Natural killer cell treated with Interleukin-12 subunit alpha and Interleukin-12 subunit beta and Interleukin-15 and Interleukin-18, amount 100 ng/mL, for 72 hours (primary cell): Measurements from ENCODE around the gene ISYNA1. TPM values are rescaled to one million over a fixed set of nuclear protein-coding genes. Genes with fewer than 3 reads are reported as not detected.

Source experiments
- ATAC-seq, 2 donors: fragments of 150-1000 bp; cut with Tn5 transposase in 1 of 2; sonication (Bioruptor Pico), chemical (Tn5 transposase) in 1 of 2; 2 replicates each; pipeline ENCODE4 v1.10.0; 2021
- DNase-seq: peaks from one replicate; pipeline ENCODE4 v3.0.0; 2022; ENCODE audit warnings: low spot score
- H3K27ac Mint-ChIP-seq, 2 donors: 1 replicate in 1 of 2; 2 replicates in 1 of 2; pipeline ENCODE4 v1.8.0; 2022; ENCODE audit warnings: mixed read lengths in 2 of 2, mild to moderate bottlenecking in 1 of 2, moderate library complexity in 1 of 2
- H3K27me3 Mint-ChIP-seq, 2 donors: 1 replicate in 1 of 2; 2 replicates in 1 of 2; pipeline ENCODE4 v1.8.0; 2022; ENCODE audit warnings: mixed read lengths in 2 of 2
- H3K36me3 Mint-ChIP-seq: one replicate; pipeline ENCODE4 v1.8.0; 2022; ENCODE audit warnings: mixed read lengths
- H3K4me1 Mint-ChIP-seq, 2 donors: 1 replicate in 1 of 2; 2 replicates in 1 of 2; pipeline ENCODE4 v1.8.0; 2022; ENCODE audit warnings: low read depth in 2 of 2, mixed read lengths in 2 of 2, mild to moderate bottlenecking in 1 of 2
- H3K4me3 Mint-ChIP-seq: one replicate; pipeline ENCODE4 v1.8.0; 2022; ENCODE audit warnings: mixed read lengths
- H3K9me3 Mint-ChIP-seq: 2 replicates; pipeline ENCODE4 v1.8.0; 2022; ENCODE audit warnings: mixed read lengths
- total RNA-seq, 2 donors: library from RNA; stranded (reverse); gene quantifications; one replicate each; pipeline ENCODE4 v1.2.3, GENCODE V29; 2022

The ISYNA1 gene
- total RNA-seq, 2 donors from 2014 or later: 19.0 to 25.6 TPM

- Mint-ChIP-seq H3K27ac (peak overlapping the region in 1 of 2 donors; percentile 66), H3K27me3 (peaks cover 0 to 2% of the 10 kb centered on the region in 2 donors), H3K36me3 (no peaks in the 10 kb centered on the region), H3K9me3 (no peaks in the 10 kb centered on the region), H3K4me3 (peak overlapping the region; percentile 47), H3K4me1 (peaks cover 6 to 13% of the 10 kb centered on the region in 2 donors)
- no peak for ATAC-seq
- DNase-seq: no peak
Measured at GRCh38 chr19:18388960-18389725, 48.8 kb downstream of the ISYNA1 start.

GRCh38 chr19:18388100-18388959 is 49.6 kb downstream of the ISYNA1 start:
- Mint-ChIP-seq H3K9me3 (no peaks in the 10 kb centered on the region), H3K27ac (no peak overlapping the region), H3K36me3 (no peaks in the 10 kb centered on the region), H3K4me1 (peaks cover 6 to 13% of the 10 kb centered on the region in 2 donors), H3K4me3 (peak overlapping the region; percentile 54), H3K27me3 (peaks cover 0 to 2% of the 10 kb centered on the region in 2 donors)
- peak; percentile 94 to 97 for ATAC-seq
- peak; percentile 88 for DNase-seq

GRCh38 chr19:18386543-18387271 is 51.2 kb downstream of the ISYNA1 start:
- Mint-ChIP-seq H3K27ac (no peak overlapping the region), H3K4me1 (peaks cover 6 to 13% of the 10 kb centered on the region in 2 donors), H3K27me3 (peaks cover 0 to 2% of the 10 kb centered on the region in 2 donors), H3K36me3 (no peaks in the 10 kb centered on the region), H3K9me3 (no peaks in the 10 kb centered on the region), H3K4me3 (no peak overlapping the region)
- DNase-seq (no peak), ATAC-seq (no peak)

GRCh38 chr19:18385675-18386542 is 52.0 kb downstream of the ISYNA1 start, which contains the start of gene GDF15:
TSS of gene GDF15 (plus strand) at chr19:18386158. CDS start at chr19:18386190, 32 bp downstream.
- ATAC-seq (no peak), DNase-seq (peak; percentile 63)
- peaks cover 6 to 13% of the 10 kb centered on the region in 2 donors for H3K4me1 Mint-ChIP-seq
- H3K27me3 Mint-ChIP-seq: peaks cover 0 to 2% of the 10 kb centered on the region in 2 donors
- no peaks in the 10 kb centered on the region for H3K9me3 Mint-ChIP-seq
- no peak within 1 kb of the TSS for H3K27ac Mint-ChIP-seq
- no peak within 1 kb of the TSS for H3K4me3 Mint-ChIP-seq
- no peaks in the 10 kb centered on the region for H3K36me3 Mint-ChIP-seq

- no peak overlapping the region for H3K27ac Mint-ChIP-seq
- no peaks in the 10 kb centered on the region for H3K9me3 Mint-ChIP-seq
- H3K27me3 Mint-ChIP-seq: peaks cover 0 to 2% of the 10 kb centered on the region in 2 donors
- H3K4me3 Mint-ChIP-seq: no peak overlapping the region
- no peak for DNase-seq
- no peaks in the 10 kb centered on the region for H3K36me3 Mint-ChIP-seq
- no peak for ATAC-seq
- H3K4me1 Mint-ChIP-seq: peaks cover 6 to 13% of the 10 kb centered on the region in 2 donors
Measured at GRCh38 chr19:18385359-18385674, 52.6 kb downstream of the ISYNA1 start.

GRCh38 chr19:18384775-18385174 is 53.2 kb downstream of the ISYNA1 start:
- Mint-ChIP-seq H3K36me3 (no peaks in the 10 kb centered on the region), H3K4me3 (no peak overlapping the region), H3K9me3 (no peaks in the 10 kb centered on the region), H3K27ac (no peak overlapping the region), H3K4me1 (peaks cover 9 to 13% of the 10 kb centered on the region in 2 donors), H3K27me3 (peaks cover 0 to 2% of the 10 kb centered on the region in 2 donors)
- DNase-seq: no peak
- no peak for ATAC-seq

Other genes starting within 250 kb of the ISYNA1 start
- 10 to 100 TPM; 17.4 to 34.2 TPM for gene MPV17L2, start 244.9 kb downstream of the ISYNA1 start, total RNA-seq
- 1 to 10 TPM; 3.9 to 5.1 TPM for gene RAB3A, start 234.1 kb downstream of the ISYNA1 start, total RNA-seq
- 1 to 10 TPM in 1 of 2 donors, under 1 TPM in 1; 0.22 to 1.4 TPM for gene PDE4C, start 211.7 kb downstream of the ISYNA1 start, total RNA-seq
- gene IQCN, start 163.7 kb downstream of the ISYNA1 start, total RNA-seq: 1 to 10 TPM; 1.5 to 4.0 TPM
- gene JUND, start 156.5 kb downstream of the ISYNA1 start, total RNA-seq: 100 to 1,000 TPM; 218 to 267 TPM
- gene LSM4, start 115.1 kb downstream of the ISYNA1 start, total RNA-seq: 100 to 1,000 TPM; 153 to 223 TPM
- gene PGPEP1, start 97.5 kb downstream of the ISYNA1 start, total RNA-seq: 10 to 100 TPM; 42.1 to 50.7 TPM
- gene GDF15, start 52.0 kb downstream of the ISYNA1 start, total RNA-seq: under 1 TPM in 1 of 2 donors, not detected in 1; 0.71 TPM
- gene LRRC25, start 40.5 kb downstream of the ISYNA1 start, total RNA-seq: not detected
- 100 to 1,000 TPM; 112 to 271 TPM for gene SSBP4, start 18.7 kb downstream of the ISYNA1 start, total RNA-seq
- gene ELL, start 83.9 kb upstream of the ISYNA1 start, total RNA-seq: 10 to 100 TPM; 52.3 to 75.2 TPM
- gene FKBP8, start 105.4 kb upstream of the ISYNA1 start, total RNA-seq: 100 to 1,000 TPM; 199 to 208 TPM
- gene KXD1, start 119.7 kb upstream of the ISYNA1 start, total RNA-seq: 100 to 1,000 TPM; 105 to 144 TPM
- gene UBA52, start 133.7 kb upstream of the ISYNA1 start, total RNA-seq: 1,000 to 10,000 TPM; 1,148 to 1,390 TPM
- 100 to 1,000 TPM in 1 of 2 donors, 10 to 100 TPM in 1; 81.5 to 104 TPM for gene REX1BD, start 150.7 kb upstream of the ISYNA1 start, total RNA-seq
- not detected for gene CRLF1, start 168.7 kb upstream of the ISYNA1 start, total RNA-seq
- gene TMEM59L, start 174.7 kb upstream of the ISYNA1 start, total RNA-seq: not detected
- gene KLHL26, start 198.9 kb upstream of the ISYNA1 start, total RNA-seq: 10 to 100 TPM; 11.6 to 18.3 TPM
- 1 to 10 TPM; 7.6 to 9.3 TPM for gene CRTC1, start 245.5 kb upstream of the ISYNA1 start, total RNA-seq